ENCODE data around the gene WRNIP1.

WRNIP1 gene

DNA sequence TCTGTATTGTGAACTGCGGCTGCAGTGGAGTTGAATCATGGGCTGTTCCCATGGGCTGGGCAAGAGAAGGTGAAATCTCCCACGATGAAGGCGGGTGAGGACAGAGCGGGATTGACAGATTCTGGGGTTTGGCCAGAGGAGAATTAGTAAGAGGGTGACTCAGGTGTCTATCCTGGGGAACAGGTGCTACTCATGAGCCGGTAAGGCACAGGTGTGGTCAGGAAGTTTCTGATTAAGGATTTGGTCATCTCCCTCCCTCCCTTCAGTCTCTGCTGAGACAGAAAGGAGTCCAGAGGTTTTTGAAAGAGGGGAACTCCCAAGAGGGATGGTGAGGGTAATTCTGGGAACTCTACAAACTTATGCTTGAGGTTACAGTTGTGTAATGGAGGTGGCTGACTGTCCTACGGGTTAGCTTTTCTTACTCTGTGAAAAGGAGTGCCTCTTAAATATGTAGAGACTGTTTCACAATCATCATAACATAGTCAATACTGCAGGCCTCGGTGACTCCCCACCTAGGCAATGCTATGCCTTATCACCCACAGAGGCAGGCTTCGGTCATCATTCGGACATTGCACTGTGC lies 45.0 kb downstream of the WRNIP1 start:
- no peak for DNase-seq

GRCh38 chr6:2812695-2813094 lies 47.5 kb downstream of the WRNIP1 start:
- DNase-seq, result no peak

DNA sequence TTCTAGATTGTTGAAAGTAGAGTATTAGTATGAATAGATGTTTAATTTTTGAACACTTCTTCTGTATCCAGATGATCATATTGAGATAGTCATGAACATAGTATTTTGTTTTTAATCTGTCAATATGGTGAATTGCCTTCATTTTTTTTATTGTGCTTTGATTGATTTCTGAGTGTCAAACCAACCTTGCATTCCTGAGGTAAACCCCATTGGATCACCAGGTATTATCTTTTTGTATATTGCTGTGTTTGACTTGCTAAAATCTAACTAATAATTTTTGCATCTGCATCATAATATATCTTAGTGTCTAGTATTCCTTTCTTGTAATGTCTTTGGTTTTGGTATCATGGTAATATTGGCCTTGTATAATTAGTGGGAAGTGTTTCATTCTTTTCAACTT lies 51.0 kb downstream of the WRNIP1 start:
- no peak for DNase-seq

GRCh38 chr6:2817903-2818443 lies 52.8 kb downstream of the WRNIP1 start:
- no peak for DNase-seq

GRCh38 chr6:2818593-2818992 lies 53.4 kb downstream of the WRNIP1 start:
- DNase-seq, result no peak

GRCh38 chr6:2819115-2819514 lies 53.9 kb downstream of the WRNIP1 start:
- DNase-seq, result no peak

DNA sequence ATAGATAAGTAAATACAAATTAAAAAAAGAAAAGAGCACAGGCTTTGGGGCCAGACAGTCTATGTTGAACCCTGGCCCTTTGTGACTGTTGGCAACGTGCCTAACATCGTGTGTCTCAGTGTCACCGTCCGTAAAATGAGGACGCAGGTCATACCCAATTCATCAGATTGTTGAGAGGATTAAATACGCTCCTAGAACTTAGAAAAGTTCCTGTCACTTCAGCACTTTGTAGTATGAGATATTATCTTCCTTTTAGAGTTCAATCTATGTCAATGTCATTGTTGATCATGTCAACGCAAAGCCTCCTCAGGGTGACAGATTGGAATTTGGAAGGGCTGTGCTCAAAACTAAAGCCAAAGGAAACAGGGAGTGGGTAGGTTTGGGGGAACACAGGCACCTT lies 54.8 kb downstream of the WRNIP1 start:
- no peak for DNase-seq

DNA sequence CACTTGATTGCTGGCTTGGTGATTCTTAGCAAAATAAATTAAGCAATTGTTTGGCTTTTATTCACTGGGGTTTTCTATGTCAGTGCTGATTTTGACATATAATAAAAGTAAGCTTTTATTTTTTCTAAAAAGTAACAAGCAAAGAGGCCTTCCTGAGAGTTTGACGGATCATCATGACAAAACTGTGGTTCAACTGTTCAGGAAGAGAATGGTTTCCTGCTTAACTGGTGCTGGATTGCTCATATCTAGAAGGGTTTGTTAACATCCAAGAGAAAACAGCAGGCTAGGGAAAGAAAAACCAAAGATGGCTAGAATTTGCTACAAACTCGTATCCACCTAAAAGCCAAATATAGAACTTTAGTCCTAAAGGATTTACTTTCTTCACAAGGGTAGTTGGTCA lies 55.2 kb downstream of the WRNIP1 start:
- no peak for DNase-seq

- DNase-seq, result no peak
Observed at GRCh38 chr6:2821554-2821953, 56.4 kb downstream of the WRNIP1 start.

- DNase-seq, result no peak
Observed at GRCh38 chr6:2823104-2823850, 58.1 kb downstream of the WRNIP1 start.

DNA sequence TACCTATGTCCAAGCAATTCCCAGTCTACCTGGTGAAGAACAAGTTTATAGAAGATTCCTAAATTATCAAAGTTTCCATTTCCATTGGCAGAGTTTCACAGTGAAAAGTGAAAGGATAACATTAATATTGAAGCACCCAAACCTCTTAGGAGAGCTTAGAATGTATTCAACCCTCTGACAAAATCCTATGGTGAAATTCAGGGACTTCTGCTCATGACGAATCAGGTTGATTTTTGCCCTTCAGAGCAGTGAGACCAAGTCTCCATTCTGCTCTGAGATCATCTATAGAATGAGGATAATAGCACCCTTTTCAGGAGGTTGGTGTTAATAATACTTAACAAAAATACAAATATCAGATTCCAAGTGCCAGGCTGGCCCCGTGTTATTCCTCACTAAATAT lies 60.9 kb downstream of the WRNIP1 start:
- DNase-seq, result no peak

DNA sequence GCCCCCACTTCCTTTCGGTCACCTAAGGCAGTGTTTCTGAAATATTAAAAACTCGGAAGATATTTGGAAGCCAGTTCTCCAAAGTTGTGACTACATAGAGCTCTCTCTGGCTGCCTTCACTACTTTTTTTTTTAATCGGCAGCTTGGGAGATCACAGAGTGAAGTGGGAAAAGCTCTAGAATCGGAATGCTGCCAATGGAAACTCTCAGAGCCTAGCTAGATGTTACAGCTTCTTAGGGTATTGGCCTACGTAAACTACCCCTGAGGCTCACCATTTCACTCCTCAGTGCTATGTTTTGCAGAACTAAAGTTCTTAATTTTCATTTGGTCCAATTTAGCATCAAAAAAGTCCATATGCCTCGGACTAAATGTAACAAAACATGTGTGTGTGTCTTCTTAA lies 61.9 kb downstream of the WRNIP1 start:
- no peak for DNase-seq

DNA sequence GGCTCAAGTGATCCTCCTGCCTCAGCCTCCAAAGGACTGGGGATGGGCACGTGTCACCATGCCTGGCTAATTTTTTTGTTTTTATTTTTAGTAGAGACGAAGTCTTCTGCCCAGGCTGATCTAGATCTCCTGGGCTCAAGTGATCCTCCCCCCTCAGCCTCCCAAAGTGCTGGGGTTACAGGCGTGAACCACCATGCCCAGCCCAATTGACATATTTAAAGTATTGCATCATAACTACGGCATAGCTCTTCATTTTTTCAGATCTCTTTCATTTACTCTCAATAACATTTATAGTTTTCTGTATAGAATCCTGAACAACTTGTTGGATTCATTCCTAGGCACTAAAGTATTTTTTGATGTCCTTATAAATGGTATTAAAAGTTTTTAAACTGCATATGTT lies 63.4 kb downstream of the WRNIP1 start:
- no peak for DNase-seq

DNA sequence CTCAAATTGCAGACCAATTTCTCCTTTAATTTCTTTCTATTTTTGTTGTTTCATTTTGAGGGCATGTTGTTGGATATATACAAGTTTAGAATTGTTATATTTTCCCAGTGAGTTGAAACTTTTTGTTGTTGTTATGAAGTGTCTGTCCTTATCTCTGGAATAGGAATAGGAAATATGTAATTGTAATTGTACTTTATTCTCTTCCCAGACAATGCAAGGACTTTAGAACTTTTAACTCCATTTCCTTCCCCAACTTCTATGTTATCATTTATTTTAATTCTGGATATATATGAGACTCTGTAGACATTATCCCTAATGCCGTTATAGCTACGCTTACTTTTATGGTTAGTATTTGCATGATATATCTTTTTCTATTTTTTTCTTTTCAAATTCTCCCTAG lies 64.1 kb downstream of the WRNIP1 start:
- DNase-seq, result no peak

DNA sequence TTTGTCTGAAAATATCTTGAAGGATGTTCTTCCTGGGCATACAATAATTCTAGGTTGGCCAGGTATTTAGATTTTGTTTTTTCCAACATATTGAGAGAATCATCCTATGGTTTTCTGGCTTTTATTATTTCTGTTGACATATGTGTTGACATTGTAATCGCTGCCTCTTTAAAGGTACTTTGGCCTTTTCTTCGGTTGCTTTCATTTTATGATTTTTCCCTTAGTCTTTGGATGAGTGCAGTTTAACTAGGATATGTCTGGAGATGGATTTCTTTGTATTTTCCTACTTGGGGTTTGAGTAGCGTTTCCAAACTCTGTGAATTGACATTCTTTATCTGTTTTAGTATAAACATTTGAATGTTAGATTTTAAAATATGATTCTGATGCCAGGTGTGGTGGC lies 65.0 kb downstream of the WRNIP1 start:
- no peak for DNase-seq

GRCh38 chr6:2831392-2831791 lies 66.2 kb downstream of the WRNIP1 start:
- no peak for DNase-seq

- DNase-seq, result no peak
Observed at GRCh38 chr6:2834262-2834661, 69.1 kb downstream of the WRNIP1 start.
